GM18858 (cell line): ENCODE results near the gene RGS5.

ENCODE experiments used
- ATAC-seq: cut with Tn5 transposase; IDR thresholded peaks from one replicate; pipeline ENCODE4 v1.9.1; 2021; ENCODE audit not compliant: unreplicated experiment

The RGS5 gene

GRCh38 chr1:163186862-163187261 is 15.9 kb downstream of the RGS5 start:
- ATAC-seq, result no peak

GRCh38 chr1:163182330-163182949 is 20.3 kb downstream of the RGS5 start:
- ATAC-seq, result no peak

GRCh38 chr1:163178628-163179027 is 24.1 kb downstream of the RGS5 start:
- ATAC-seq, result no peak

- ATAC-seq, result no peak
Observed at GRCh38 chr1:163176797-163177196, 25.9 kb downstream of the RGS5 start.

- ATAC-seq, result no peak
Observed at GRCh38 chr1:163174524-163175437, 27.9 kb downstream of the RGS5 start.

- no peak for ATAC-seq
Observed at GRCh38 chr1:163173121-163173520, 29.6 kb downstream of the RGS5 start.

- no peak for ATAC-seq
Observed at GRCh38 chr1:163172596-163172995, 30.1 kb downstream of the RGS5 start.

GRCh38 chr1:163171826-163172225 is 30.9 kb downstream of the RGS5 start:
- ATAC-seq, result no peak

GRCh38 chr1:163170975-163171676 is 31.6 kb downstream of the RGS5 start:
- no peak for ATAC-seq

- no peak for ATAC-seq
Observed at GRCh38 chr1:163170331-163170730, 32.4 kb downstream of the RGS5 start.

- ATAC-seq, result no peak
Observed at GRCh38 chr1:163169553-163169952, 33.2 kb downstream of the RGS5 start.

- no peak for ATAC-seq
Observed at GRCh38 chr1:163168053-163168452, 34.7 kb downstream of the RGS5 start.

GRCh38 chr1:163166886-163167555 is 35.7 kb downstream of the RGS5 start:
- ATAC-seq, result no peak

GRCh38 chr1:163165119-163165518 is 37.6 kb downstream of the RGS5 start:
- ATAC-seq, result no peak

GRCh38 chr1:163163881-163164582 is 38.7 kb downstream of the RGS5 start:
- ATAC-seq, result no peak

GRCh38 chr1:163163163-163163562 is 39.6 kb downstream of the RGS5 start:
- ATAC-seq, result no peak

- ATAC-seq, result no peak
Observed at GRCh38 chr1:163162381-163162914, 40.3 kb downstream of the RGS5 start.

- no peak for ATAC-seq
Observed at GRCh38 chr1:163161841-163162240, 40.9 kb downstream of the RGS5 start.

- ATAC-seq, result no peak
Observed at GRCh38 chr1:163161337-163161736, 41.4 kb downstream of the RGS5 start.

GRCh38 chr1:163155606-163156005 is 47.1 kb downstream of the RGS5 start:
- ATAC-seq, result no peak
